GM12873 (cell line): Measurements from ENCODE around the gene RGSL1.

Experiments
- TF ChIP-seq, protein P1 (sequence below): IDR thresholded peaks from 2 replicates; pipeline ENCODE4 v1.5.1; 2012; ENCODE audit warnings: low read depth, mild to moderate bottlenecking, moderate library complexity, low read length, control low read depth; ENCODE audit not compliant: insufficient read depth; ENCODE audit errors: missing control alignments

Gene RGSL1

DNA sequence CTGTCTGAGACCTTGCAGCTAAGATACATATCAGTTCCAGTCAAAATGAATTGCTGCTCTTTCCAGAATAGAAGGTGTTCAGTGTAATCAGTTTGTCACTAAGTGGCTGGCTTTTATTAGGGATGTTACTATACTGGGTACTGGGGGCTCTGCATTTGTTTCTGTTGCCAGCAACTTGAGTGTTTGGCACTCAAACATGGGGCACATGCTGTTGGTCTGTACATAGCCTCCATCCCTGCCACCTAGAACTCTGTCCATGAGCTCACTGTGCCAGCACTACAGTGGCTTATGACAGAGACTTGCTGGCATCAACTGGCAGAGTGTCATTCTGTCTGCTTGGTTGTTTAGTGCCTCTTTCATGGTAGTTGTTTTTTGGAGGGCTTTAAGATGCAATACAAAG is 45.1 kb downstream of the RGSL1 start:
- TF ChIP-seq, protein P1, sequence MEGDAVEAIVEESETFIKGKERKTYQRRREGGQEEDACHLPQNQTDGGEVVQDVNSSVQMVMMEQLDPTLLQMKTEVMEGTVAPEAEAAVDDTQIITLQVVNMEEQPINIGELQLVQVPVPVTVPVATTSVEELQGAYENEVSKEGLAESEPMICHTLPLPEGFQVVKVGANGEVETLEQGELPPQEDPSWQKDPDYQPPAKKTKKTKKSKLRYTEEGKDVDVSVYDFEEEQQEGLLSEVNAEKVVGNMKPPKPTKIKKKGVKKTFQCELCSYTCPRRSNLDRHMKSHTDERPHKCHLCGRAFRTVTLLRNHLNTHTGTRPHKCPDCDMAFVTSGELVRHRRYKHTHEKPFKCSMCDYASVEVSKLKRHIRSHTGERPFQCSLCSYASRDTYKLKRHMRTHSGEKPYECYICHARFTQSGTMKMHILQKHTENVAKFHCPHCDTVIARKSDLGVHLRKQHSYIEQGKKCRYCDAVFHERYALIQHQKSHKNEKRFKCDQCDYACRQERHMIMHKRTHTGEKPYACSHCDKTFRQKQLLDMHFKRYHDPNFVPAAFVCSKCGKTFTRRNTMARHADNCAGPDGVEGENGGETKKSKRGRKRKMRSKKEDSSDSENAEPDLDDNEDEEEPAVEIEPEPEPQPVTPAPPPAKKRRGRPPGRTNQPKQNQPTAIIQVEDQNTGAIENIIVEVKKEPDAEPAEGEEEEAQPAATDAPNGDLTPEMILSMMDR: no peak

DNA sequence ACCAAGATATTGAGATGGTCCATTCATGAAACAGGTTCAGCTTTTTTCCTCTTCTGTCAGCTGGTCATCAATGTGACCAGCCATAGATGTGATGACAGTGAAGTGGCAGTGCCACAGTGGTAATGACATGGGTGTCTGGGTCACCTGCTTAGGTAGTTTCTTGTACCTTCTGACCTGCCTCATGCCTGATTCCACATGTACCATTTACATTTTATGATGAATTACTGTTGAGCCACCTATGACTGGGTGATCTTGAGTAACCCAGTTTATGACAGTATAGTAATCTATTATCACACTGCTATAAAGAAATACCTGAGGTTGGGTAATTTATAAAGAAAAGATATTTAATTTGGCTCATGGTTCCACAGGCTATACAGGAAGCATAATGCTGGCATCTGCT is 45.7 kb downstream of the RGSL1 start:
- TF ChIP-seq, protein P1: no peak

DNA sequence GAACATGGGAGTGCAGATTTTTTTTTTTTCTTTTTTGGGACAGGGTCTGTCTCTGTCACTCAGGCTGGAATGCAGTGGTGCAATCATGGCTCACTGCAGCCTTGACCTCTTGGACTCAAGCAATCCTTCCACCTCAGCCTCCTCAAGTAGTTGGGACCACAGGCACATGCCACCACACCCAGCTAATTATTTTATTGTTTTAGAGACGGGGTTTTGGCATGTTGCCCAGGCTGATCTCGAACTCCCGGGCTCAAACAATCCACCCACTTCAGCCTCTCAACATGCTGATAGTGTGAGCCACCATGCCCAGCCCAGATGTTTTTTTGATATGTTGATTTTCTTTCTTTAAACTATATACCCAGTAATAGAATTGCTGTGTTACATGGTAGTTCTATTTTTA is 57.7 kb downstream of the RGSL1 start:
- TF ChIP-seq, protein P1: no peak

DNA sequence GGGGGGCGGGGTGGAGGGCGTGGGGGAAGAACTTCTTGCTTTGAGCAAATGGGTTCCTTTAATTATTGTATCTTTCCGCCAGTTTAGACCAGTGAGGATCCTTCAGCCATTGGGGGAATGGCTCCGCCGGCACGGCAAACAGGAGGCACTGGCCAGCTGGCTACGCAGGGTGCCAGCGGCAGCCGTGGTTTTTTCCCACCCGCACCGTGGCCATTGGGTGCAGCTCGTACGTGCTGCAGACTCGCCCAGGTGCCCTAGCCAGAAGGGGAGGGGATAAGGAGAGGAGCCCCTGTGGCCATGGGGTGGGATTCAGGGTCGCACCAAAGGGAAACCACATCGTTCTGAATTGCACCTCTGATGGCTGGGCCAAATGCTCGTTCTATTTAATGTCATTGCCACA is 65.6 kb downstream of the RGSL1 start:
- TF ChIP-seq, protein P1: no peak

DNA sequence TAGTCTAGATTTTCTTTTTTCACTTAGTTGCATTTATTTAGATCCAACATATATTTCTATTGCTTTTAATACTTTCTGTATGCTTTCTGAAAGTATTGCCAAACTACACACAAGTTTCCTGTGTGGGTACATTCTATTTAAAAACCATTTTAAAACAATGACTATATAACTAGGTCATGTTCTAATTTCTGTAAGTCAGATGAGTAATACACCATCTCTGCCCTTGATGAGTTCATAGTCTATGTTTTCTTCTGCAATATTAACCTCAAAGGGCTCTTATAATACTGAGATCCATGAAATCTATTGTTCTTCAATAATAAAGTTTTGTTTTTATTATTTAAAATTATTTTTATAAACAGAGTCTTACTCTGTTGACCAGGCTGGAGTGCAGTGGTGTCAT is 70.8 kb downstream of the RGSL1 start:
- TF ChIP-seq, protein P1: no peak

DNA sequence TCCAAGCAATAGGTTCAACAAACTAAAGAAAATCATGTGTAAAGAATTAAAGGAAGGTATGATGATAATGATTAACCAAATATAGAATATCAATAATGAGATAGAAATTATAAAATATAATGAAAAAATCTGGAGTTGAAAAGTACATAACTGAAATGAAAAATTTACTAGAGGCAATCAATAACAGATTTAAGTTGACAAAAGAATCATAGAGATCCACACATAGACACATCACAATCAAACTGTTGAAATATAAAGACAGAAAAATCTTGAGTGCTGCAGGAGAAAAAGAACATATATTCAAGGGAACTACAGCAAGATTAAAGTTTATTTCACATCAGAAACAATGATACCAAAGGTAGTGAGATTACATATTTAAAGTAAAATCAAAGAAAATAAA is 75.4 kb downstream of the RGSL1 start:
- TF ChIP-seq, protein P1: no peak

DNA sequence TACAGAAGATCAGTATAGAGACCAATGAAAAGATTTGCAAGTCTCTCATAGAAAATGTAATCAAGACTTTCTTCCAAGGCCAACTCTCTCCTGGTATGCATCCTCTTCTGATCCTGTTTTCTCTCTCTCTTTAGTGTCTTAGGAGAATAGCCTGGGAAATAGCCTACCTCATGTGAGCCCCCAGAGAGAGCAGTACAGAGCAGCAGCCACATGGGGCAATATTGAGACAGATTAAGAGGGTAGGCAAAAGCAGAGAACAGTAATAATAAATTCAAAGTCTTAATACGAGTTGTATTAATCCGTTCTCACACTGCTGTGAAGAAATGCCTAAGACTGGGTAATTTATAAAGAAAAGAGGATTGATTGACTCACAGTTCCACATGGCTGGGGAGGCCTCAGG is 77.7 kb downstream of the RGSL1 start:
- TF ChIP-seq, protein P1: peak; percentile 24
